ENCODE measurements around the gene SGMS1. TPM values are rescaled to one million over a fixed set of nuclear protein-coding genes. Genes with fewer than 3 reads are reported as not detected.

The SGMS1 gene
- total RNA-seq, 1 donor from 2014 or later, result 50.8 TPM

GRCh38 chr10:50314169-50315071 lies 309.3 kb downstream of the SGMS1 start:
- DNase-seq (ENCODE audit: low read depth in 2 of 2), result no peak

- peak in 1 of 2 donors; percentile 12 for DNase-seq (ENCODE audit: low read depth in 2 of 2)
Observed at GRCh38 chr10:50312464-50313437, 311.0 kb downstream of the SGMS1 start.

GRCh38 chr10:50310560-50311174 lies 313.1 kb downstream of the SGMS1 start:
- DNase-seq (ENCODE audit: low read depth in 2 of 2), result no peak

GRCh38 chr10:50309342-50309741 lies 314.4 kb downstream of the SGMS1 start:
- DNase-seq (ENCODE audit: low read depth in 2 of 2), result no peak

GRCh38 chr10:50304660-50305059 lies 319.1 kb downstream of the SGMS1 start:
- no peak for DNase-seq (ENCODE audit: low read depth in 2 of 2)

GRCh38 chr10:50299948-50300669 lies 323.6 kb downstream of the SGMS1 start:
- no peak for DNase-seq (ENCODE audit: low read depth in 2 of 2)

- DNase-seq (ENCODE audit: low read depth in 2 of 2), result no peak
Observed at GRCh38 chr10:50295367-50295766, 328.4 kb downstream of the SGMS1 start.

- no peak for DNase-seq (ENCODE audit: low read depth in 2 of 2)
Observed at GRCh38 chr10:50294582-50294981, 329.2 kb downstream of the SGMS1 start.

- DNase-seq (ENCODE audit: low read depth in 2 of 2), result no peak
Observed at GRCh38 chr10:50293513-50294313, 330.0 kb downstream of the SGMS1 start.

GRCh38 chr10:50291261-50291850 lies 332.4 kb downstream of the SGMS1 start:
- DNase-seq (ENCODE audit: low read depth in 2 of 2), result peak; percentile 16 to 45

GRCh38 chr10:50289196-50289595 lies 334.6 kb downstream of the SGMS1 start:
- DNase-seq (ENCODE audit: low read depth in 2 of 2), result no peak

- no peak for DNase-seq (ENCODE audit: low read depth in 2 of 2)
Observed at GRCh38 chr10:50286996-50287803, 336.6 kb downstream of the SGMS1 start.

GRCh38 chr10:50286517-50286916 lies 337.2 kb downstream of the SGMS1 start:
- no peak for DNase-seq (ENCODE audit: low read depth in 2 of 2)

GRCh38 chr10:50281967-50282522 lies 341.7 kb downstream of the SGMS1 start:
- DNase-seq (ENCODE audit: low read depth in 2 of 2), result no peak

- DNase-seq (ENCODE audit: low read depth in 2 of 2), result no peak
Observed at GRCh38 chr10:50281210-50281966, 342.4 kb downstream of the SGMS1 start.

- DNase-seq (ENCODE audit: low read depth in 2 of 2), result no peak
Observed at GRCh38 chr10:50280049-50280841, 343.5 kb downstream of the SGMS1 start.

GRCh38 chr10:50279489-50279888 lies 344.3 kb downstream of the SGMS1 start:
- DNase-seq (ENCODE audit: low read depth in 2 of 2), result no peak
